GM12892 (cell line): ENCODE results near the gene IFNAR2.
"Not testable (repeated sequence)": the region's sequence is repeated elsewhere in the genome, so short reads cannot be mapped to it uniquely, and the experiment has no call there.

Experiments
- DNase-seq: peaks from one replicate; pipeline ENCODE4 v3.0.0; 2011; ENCODE audit not compliant: insufficient read length
- FAIRE-seq: peaks from 2 replicates; lab custom pipeline; 2011; peaks lifted over from hg19 to GRCh38; lab: Jason Lieb, UNC
- POLR2A ChIP-seq: IDR thresholded peaks from 2 replicates; pipeline ENCODE4 v1.6.1; 2011; ENCODE audit warnings: low read depth, low read length, control low read depth
- POLR2AphosphoS5 ChIP-seq: IDR thresholded peaks from 2 replicates; pipeline ENCODE4 v1.6.1; 2011; ENCODE audit warnings: low read depth, low read length, control low read depth
- TAF1 ChIP-seq: IDR thresholded peaks from 2 replicates; pipeline ENCODE4 v1.6.1; 2011; ENCODE audit warnings: low read depth, mild to moderate bottlenecking, control low read depth, low read length, borderline replicate concordance

Gene IFNAR2

GRCh38 chr21:33247599-33247998 is 17.9 kb downstream of the IFNAR2 start:
- no peak for FAIRE-seq
- TF ChIP-seq POLR2AphosphoS5 (no peak), POLR2A (no peak), TAF1 (no peak)
- DNase-seq: no peak

DNA sequence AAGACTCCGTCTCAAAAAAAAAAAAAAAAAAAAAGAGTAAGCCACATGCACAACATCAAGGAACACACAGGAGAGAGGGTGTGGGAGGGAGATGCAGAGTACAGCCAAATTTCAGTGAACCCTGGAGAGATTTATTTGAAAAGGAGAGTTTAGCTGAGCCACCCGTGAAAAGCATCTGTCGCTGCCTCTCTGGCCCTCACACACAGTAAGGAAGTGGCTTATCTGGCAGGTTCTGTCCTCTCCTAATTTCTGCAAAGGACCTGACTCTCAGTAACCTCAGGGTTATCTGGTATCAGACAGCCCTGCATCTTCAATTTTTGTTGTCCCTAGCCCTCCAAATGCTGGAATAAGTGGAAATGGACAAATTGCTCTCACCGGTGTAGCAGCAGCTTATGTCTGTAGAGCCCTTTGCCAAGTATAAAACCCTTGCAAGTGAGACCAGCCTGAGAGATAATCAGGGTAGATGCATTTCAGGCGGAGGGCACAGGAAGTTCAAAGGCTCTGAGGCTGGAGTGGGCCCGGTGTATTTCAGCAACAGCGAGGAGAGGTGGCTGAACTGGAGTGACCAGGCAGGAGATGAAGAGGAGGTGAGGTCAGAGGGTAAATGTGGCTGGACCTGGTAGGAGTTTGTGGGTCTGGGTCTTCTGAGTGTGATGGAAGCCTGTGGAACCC is 19.7 kb downstream of the IFNAR2 start:
- TF ChIP-seq POLR2AphosphoS5: no peak
- TF ChIP-seq TAF1: no peak
- TF ChIP-seq POLR2A: no peak
- DNase-seq (no peak), FAIRE-seq (no peak)

DNA sequence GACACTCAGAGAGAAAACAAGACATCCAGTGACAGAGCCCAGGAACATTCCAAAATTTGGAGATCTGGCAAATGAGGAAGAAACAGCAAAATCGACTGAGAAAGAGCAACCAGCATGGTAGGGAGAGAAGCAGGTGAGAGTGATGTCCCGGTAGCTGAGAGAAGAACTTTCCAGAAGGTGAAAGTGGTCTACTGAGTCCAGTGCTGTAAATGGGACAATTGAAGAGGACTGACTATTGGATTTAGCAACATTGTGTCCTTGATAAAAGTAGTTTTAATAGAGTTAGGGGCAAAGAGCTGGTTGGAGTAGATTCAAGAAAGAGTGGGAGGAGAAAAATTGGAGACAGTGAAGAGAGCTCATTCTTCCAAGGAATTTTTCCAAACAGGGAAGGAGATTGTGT is 21.4 kb downstream of the IFNAR2 start:
- no peak for TF ChIP-seq TAF1
- no peak for TF ChIP-seq POLR2A
- TF ChIP-seq POLR2AphosphoS5: no peak
- no peak for FAIRE-seq
- DNase-seq: no peak

- FAIRE-seq, DNase-seq: not testable (repeated sequence)
Measured at GRCh38 chr21:33253382-33253781, 23.6 kb downstream of the IFNAR2 start.

DNA sequence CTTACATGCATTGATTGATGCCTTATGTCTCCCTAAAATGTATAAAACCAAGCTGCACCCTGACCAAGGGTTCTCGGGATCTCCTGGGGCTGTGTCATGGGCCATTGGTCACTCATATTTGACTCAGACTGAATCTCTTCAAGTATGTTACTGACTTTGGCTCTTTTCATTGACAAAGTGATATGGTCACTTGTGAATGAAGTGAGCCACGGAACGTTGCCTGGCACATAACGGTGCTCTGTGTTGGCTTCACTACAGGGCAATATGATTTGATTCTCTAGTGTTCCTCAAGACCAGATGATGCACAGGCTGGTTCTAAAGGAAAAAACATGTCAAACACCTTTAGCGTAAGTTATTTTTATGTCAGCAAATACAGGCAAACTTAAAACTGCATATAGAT is 25.0 kb downstream of the IFNAR2 start:
- TF ChIP-seq POLR2AphosphoS5 (no peak), TAF1 (no peak), POLR2A (no peak)
- DNase-seq: no peak
- FAIRE-seq: no peak

DNA sequence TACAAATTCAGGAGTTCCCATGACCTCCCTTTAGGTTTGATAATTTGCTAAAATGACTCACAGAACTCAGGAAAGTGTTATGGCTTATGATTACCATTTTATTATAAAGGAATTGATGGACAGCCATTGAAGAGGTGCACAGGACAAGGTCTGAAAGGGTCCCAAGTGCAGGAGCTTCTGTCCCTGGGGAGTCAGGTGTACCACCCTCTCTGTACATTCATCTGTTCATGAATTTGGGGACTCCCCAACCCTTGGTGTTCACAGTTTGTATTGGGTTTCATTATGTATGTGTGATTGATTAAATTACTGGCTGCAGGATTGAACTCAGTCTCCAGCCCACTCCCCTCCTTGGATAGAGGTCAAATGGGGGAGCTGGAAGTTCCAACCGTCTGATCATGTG is 25.7 kb downstream of the IFNAR2 start:
- DNase-seq: no peak
- FAIRE-seq: no peak
- TF ChIP-seq TAF1: no peak
- no peak for TF ChIP-seq POLR2A
- TF ChIP-seq POLR2AphosphoS5: no peak

DNA sequence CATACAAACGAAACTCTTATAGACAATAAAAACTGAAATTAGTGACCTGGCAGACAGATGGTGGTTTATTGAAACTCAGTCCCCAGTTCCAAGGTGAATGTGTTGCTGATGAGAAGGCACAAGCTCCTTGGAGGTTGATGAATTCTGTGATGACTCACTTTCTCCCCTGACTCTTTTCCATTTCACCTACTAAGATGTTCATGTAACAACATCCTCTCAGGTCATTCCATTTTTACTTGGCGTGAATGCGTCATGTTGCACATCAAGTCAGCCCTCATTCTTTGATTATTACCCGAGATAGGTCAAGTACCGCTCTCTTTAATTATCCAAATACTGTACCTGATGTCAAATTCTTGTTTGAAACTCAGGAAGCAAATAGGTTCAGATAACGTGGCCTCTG is 26.3 kb downstream of the IFNAR2 start:
- FAIRE-seq: no peak
- TF ChIP-seq TAF1 (no peak), POLR2AphosphoS5 (no peak), POLR2A (no peak)
- no peak for DNase-seq

DNA sequence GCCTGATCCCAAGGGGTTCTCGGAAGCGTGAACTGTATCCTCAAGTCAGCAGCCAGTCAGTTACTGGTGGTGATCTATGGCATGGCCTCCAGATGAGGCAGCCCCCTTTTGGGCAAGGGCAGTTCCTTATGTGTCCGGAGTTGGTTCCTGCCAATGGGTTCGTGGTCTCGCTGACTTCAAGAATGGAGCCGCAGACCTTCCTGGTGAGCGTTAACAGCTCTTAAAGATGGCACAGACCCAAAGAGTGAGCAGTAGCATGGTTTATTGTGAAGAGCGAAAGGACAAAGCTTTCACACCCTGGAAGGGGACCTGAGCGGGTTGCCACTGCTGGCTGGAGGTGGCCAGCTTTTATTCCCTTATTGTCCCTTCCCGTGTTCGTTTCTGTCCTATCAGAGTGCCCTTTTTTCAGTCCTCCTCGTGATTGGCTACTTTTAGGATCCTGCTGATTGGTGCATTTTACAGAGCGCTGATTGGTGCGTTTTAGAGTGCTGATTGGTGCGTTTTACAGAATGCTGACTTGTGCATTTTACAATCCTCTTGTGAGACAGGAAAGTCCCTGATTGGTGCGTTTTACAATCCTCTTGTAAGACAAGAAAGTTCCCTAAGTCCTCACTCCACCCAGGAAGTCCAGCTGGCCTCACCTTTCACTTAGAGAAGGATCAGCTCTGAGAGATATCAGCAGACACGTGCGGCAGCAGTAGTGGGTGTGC is 27.5 kb downstream of the IFNAR2 start:
- TF ChIP-seq TAF1 (no peak), POLR2A (no peak), POLR2AphosphoS5 (no peak)
- no peak for DNase-seq
- FAIRE-seq: no peak

- DNase-seq (no peak), FAIRE-seq (no peak)
- no peak for TF ChIP-seq TAF1
- no peak for TF ChIP-seq POLR2AphosphoS5
- TF ChIP-seq POLR2A: no peak
Measured at GRCh38 chr21:33258475-33258874, 28.7 kb downstream of the IFNAR2 start.

DNA sequence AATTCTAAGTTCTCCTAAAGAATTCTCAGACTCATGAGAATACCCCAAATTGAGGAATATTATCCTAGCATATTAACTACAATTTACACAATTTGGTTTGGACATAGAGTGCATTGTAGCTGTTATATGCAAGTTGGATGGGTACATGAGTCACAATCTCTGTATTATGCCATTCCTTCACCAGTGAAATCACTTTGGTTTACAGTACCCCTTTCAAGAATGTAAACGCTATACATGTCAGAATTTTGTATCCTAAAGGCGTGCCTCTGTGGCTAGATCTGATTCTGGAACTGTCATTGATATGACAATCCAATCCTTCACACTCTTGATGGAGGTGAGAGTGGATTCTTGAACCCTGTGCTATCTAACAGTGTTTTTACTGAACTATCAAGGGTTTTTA is 29.7 kb downstream of the IFNAR2 start:
- TF ChIP-seq POLR2AphosphoS5 (no peak), POLR2A (no peak), TAF1 (no peak)
- no peak for DNase-seq
- no peak for FAIRE-seq

GRCh38 chr21:33259995-33260394 is 30.3 kb downstream of the IFNAR2 start:
- TF ChIP-seq POLR2A (no peak), POLR2AphosphoS5 (no peak), TAF1 (no peak)
- DNase-seq (no peak), FAIRE-seq (no peak)

DNA sequence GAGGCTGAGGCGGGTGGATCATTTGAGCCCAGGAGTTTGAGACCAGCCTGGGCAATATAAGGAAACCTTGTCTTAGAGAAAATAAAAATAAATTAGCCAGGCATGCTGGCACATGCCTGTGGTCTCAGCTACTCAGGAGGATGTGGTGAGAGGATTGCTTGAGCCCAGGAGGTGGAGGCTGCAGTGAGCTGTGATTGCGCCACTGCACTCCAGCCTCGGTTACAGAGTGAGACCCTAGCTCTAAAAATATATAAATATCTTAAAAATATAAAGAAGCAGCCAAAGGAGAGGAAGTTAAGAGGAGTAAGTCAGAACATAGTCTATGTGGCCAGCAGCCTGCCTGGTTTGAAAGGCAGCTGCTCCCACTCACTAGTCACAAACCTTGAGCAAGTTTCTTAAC is 31.9 kb downstream of the IFNAR2 start:
- FAIRE-seq: no peak
- DNase-seq: no peak
- TF ChIP-seq POLR2A (no peak), POLR2AphosphoS5 (no peak), TAF1 (no peak)
